HG03439 (cell line): ENCODE results near the gene LOC101059915.
"Not testable (repeated sequence)": the region's sequence is repeated elsewhere in the genome, so short reads cannot be mapped to it uniquely, and the experiment has no call there.

Experiments used
- ATAC-seq: cut with Tn5 transposase; IDR thresholded peaks from one replicate; pipeline ENCODE4 v1.9.1; 2021; ENCODE audit warnings: mild to moderate bottlenecking, moderate library complexity; ENCODE audit not compliant: unreplicated experiment

The LOC101059915 gene

GRCh38 chrX:71671043-71671780 is 3.9 kb downstream of the LOC101059915 start:
- ATAC-seq = no peak

- no peak for ATAC-seq
These were observed 4.6 kb downstream of the LOC101059915 start for GRCh38 chrX:71671938-71672337.

GRCh38 chrX:71675636-71676035 is 8.3 kb downstream of the LOC101059915 start:
- not testable (repeated sequence) for ATAC-seq

- not testable (repeated sequence) for ATAC-seq
These were observed 8.9 kb downstream of the LOC101059915 start for GRCh38 chrX:71676068-71676795.

GRCh38 chrX:71677195-71677594 is 9.8 kb downstream of the LOC101059915 start:
- ATAC-seq = not testable (repeated sequence)

- ATAC-seq = no peak
These were observed 12.3 kb downstream of the LOC101059915 start for GRCh38 chrX:71679575-71680207.

GRCh38 chrX:71696641-71697465 is 29.5 kb downstream of the LOC101059915 start:
- peak; percentile 72 for ATAC-seq

GRCh38 chrX:71697466-71698298 is 30.3 kb downstream of the LOC101059915 start:
- peak; percentile 59 for ATAC-seq

GRCh38 chrX:71698299-71699022 is 31.1 kb downstream of the LOC101059915 start:
- not testable (repeated sequence) for ATAC-seq

GRCh38 chrX:71699023-71699344 is 31.6 kb downstream of the LOC101059915 start:
- not testable (repeated sequence) for ATAC-seq

- not testable (repeated sequence) for ATAC-seq
These were observed 35.5 kb downstream of the LOC101059915 start for GRCh38 chrX:71702853-71703252.

- ATAC-seq = not testable (repeated sequence)
These were observed 46.7 kb downstream of the LOC101059915 start for GRCh38 chrX:71714064-71714463.

GRCh38 chrX:71715551-71715950 is 48.2 kb downstream of the LOC101059915 start:
- not testable (repeated sequence) for ATAC-seq

- ATAC-seq = not testable (repeated sequence)
These were observed 49.0 kb downstream of the LOC101059915 start for GRCh38 chrX:71716323-71716722.

- not testable (repeated sequence) for ATAC-seq
These were observed 50.8 kb downstream of the LOC101059915 start, which contains the start of gene CXorf49 for GRCh38 chrX:71718185-71718584. TSS of gene CXorf49 (minus strand) at chrX:71718285. CDS start at chrX:71718151, 134 bp downstream.

- ATAC-seq = not testable (repeated sequence)
These were observed 51.8 kb downstream of the LOC101059915 start for GRCh38 chrX:71719195-71719594.

GRCh38 chrX:71720289-71720886 is 53.0 kb downstream of the LOC101059915 start:
- not testable (repeated sequence) for ATAC-seq
